Medulla oblongata (tissue), 1 donor: Measurements from ENCODE around the gene TNS1.

Source experiments
- DNase-seq: peaks from one replicate; pipeline ENCODE4 v3.0.0-alpha.2; 2015; ENCODE audit errors: extremely low spot score

Gene TNS1

DNA sequence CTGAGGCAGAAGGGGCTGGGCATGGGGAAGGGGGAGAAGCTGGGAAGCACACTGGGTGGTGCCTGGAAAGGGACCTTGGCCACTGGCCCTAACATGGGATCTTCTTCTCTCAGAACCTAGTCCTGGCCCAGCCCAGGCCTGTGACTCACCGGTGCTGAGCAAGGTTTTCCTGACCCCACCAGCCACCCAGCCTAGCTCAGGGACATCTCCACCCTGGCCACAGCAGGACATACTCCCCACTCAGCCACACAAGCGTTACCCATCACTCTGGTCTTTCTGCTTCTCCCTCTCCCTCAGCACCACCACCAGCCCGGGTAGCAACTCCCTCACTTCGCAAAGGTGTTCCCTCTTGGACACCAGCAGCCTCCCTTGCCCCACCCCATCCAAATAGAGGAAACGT is 22.8 kb downstream of the TNS1 start:
- DNase-seq: no peak

DNA sequence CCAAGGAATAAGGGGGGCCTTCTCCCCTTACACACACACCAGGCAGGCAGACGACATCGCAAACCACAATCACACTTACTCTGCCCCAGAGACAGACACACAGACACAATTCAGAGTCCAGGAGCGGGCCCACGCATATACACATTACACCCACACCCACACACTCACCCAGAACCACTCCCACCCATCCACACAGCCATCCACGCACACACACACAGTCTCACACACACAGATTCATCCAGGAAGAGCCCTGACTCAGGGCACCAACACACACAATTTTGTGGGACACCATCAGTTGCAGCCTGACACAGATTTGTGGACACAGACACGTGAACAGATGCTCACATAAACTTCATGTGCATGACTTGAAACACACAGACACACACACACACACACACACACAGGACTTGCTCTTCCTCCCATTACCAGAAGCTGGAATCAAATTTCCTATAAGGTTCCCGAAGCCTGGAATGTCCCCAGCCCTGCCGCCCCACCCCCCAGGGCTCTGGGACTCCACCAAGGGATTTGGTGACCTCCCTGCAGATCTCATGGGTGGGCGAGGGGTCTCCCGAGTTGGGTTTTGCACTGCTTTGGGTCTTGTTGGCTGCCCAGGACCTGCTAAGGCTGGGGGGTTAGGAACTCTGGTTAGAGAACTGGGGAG is 23.5 kb downstream of the TNS1 start:
- no peak for DNase-seq

DNA sequence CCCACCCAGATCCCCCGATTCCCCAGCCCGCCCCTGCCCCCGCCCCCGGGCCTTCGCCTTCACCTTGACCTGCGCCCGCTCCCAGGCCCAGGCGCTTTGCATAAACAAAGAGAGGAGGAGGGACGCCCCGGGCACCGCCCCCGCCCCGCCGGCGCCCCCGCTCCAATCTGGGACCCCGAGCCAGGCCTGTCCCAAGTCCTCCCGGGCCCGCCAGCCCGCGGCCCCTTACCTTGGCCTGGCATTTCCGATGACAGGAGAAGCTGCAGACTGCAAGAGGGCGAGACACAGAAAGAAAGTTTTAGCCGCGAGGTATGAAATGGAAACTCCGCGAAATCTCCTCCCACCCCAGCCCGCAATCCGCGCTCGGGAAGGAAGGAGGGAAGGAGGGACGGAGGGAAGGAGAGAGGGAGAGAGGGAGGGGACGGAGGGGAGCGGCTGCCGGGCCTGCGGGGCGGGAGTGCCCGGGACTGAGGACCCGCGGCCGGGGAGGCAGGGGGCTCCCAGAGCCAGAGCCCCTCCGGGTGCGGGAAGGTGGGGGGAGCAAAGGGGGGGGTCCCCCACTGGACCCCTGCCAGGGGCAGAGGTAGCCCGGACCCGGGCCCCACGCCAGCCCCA is 24.2 kb downstream of the TNS1 start:
- no peak for DNase-seq

DNA sequence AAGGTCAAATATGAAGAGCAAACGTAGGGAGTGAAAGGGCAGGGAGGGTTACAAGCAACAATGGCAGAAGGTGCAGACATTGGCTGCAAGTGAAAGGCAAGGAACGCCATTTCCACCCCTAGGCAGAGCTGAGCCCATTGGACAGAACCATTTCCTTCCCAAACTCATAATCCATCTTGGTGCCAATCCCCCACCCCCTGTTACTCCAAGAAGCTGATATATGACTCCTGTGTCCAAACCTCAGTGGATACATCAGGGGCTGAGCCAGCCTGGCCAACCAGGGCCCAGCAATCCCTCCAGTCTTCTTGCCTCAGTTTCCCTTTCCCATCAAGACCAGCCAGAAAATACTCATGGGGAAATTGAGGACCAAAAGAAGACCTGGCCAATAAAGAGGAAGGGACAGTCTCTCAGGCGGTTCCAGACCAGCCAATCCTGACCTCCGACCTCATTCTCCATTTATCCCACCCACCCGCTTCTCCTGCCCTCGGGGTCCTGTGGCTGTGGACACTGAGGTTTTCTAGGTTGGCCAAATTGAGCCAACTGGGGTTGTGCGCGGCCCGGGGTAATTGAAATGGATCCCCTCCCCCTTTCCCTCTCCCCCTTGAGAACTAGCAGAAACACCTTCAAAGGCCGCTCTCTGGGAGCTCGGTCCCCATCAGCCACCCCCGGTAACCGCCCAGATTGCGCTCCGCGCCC is 24.8 kb downstream of the TNS1 start:
- DNase-seq: no peak

DNA sequence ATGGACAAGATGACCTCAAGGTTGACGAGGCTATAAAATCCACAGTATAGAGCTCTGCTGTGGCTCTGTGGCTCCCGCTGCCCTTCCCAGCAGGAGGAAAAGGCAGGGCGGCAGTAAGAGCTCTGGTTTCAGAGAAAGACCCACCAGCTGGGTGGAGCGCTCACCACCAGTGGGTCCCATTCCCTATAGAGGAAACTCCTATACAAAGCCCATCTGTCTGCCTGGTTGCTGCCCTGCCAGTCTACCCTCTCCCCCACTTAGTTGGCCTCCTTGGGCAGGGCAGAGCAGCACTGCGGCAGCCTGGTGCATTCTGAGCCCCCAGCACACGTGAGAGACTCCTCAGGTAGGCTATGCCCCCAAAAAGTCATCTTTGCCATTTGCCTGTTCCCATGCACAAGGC is 26.5 kb downstream of the TNS1 start:
- DNase-seq: no peak

DNA sequence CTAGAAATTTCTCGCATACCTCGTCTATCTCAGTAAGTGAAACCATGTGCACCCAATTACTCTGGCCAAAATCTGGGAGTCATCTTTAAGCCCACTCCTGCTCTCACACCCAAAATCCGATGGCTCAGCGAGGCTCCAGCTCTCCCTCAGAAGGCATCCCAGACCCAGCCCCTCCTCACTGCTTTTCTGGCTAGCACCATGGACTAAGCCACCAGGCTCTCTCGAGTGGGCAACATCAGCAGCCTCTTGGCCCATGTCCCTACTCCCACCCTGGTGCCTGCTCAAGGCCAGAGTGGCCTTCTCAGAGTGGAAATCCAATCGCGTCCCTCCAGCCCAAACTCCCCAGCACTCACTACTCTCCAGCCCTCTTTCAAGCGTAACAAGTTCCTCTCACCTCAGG is 27.2 kb downstream of the TNS1 start:
- DNase-seq: no peak

DNA sequence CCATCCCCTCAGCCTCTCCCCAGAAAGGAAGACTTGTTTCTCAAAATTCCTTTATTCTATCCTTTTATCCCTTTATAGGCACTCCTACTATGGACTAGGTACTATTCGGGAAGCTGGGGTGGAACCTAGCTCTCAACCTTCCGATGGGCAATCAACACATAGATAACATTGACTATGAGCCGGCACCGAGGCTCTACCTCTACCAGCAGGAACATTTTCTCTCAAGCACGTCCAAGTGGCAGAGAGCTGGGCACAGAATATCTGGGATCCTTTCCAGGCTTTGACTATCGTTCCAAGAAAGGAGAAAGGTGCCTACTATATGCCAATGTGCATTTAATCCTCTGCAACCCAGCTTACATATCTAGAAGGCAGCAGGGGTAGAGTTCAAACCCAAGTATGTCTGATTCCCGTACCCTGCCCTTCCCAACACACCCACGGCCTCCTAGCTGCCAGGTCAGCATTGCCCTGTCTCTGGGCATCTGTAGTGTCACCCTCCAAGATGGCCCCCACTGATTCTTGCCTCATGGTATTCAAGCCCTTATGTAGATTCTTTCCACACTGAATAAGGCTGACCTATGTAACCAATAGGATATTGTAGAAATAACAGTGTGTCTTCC is 28.3 kb downstream of the TNS1 start:
- no peak for DNase-seq

DNA sequence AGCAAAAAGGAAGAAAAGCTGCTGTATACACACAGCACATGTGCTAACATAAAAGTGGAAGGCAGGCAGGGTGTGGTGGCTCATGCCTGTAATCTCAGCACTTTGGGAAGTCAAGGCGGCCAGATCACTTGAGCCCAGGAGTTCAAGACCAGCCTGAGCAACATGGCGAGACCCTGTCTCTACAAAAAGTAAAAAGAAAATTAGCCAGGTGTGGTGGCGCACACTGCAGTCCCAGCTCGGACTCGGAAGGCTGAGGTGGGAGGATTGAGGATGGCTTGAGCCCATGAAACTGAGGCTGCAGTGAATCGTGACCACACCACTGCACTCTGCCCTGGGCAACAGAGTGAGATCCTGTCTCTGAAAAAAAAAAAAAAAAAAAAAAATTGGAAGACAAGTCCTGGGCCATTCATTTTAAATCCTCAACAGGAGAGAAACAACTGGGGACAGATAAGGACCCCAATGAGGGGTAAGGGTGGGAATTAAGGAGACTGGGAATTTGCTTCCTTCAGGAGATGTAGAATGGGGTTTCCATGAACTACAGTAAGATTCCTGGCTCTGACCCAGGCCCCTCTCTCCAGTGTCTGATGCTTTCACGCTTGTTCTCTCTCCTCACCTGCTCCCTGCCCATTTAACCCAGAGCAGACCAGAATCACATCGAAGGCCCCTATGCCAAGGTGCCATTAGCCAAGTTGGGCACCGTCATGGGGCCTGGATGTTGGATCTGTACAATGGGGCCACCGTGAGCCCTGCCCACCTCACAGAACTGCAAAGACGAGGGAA is 29.6 kb downstream of the TNS1 start:
- no peak for DNase-seq

DNA sequence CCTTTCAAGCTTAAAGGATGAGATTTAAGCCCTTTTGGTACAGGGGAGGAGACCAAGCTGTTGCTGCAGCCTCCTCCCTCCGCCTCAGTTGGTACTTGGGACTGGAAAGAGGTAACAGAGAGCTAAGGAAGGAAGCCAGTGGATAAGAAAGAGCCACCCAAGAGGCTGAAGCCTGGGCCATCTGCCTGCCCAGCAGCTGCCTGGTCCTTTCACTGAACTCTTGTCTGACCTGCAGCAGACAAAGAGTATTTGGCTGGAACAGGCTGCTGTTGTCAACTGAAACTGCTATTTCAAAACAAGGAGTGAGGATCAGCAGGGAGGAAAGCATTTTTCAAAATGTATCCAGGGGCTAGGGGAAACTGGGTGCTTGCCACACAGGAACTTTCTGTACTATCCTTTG is 30.3 kb downstream of the TNS1 start:
- peak; percentile 66 for DNase-seq

DNA sequence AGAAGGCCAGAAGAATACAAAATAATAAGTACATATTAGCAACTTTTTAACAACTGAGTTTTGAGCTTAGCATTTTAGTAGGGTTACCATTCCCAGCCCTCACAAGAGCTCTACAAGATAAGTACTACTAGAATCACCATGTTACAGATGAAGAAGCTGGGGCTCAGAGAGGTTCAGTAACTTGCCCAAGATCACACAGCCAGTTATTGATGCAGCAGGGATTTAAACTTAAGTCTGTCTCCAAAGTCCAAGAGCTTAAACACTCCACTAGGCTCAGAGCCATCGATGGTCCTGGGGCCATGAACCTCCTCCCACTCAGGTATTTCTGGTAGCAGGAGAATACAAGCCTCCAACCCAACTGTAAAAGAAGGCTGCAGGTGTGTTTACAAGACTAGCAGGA is 30.8 kb downstream of the TNS1 start:
- no peak for DNase-seq

DNA sequence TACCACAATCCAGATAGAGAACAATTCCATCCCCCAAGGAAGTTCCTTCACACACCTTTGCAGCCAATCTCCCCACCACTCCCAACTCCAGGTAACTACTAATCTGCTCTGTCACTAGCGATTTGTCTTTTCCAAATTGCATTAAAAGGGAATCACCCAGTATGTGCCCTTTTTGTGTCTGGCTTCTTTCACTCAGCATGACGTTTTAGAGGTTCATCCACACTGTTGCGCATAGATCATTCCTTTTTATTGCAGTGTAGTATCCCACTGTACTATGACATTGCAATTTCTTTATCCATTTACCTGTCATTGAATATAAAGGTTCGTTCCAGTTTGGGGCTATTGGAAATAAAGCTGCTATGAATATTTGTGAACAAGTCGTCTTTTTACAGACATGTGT is 31.6 kb downstream of the TNS1 start:
- no peak for DNase-seq

DNA sequence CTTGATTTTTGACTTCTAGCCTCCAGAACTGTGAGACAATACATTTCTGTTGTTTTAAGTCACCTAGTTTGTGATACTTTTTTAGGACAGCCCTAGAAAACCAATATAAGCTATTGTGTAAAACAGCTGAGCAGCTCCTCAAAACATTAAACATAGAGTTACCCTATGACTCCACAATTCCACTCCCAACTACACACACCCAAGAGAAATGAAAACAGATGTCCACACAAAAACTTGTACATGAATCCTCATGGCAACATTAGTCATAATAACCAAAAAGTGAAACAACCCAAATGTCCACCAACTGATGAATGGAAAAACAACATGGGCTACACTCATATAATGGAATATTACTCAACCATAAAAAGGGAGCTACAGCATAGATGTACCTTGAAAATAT is 32.6 kb downstream of the TNS1 start:
- no peak for DNase-seq

DNA sequence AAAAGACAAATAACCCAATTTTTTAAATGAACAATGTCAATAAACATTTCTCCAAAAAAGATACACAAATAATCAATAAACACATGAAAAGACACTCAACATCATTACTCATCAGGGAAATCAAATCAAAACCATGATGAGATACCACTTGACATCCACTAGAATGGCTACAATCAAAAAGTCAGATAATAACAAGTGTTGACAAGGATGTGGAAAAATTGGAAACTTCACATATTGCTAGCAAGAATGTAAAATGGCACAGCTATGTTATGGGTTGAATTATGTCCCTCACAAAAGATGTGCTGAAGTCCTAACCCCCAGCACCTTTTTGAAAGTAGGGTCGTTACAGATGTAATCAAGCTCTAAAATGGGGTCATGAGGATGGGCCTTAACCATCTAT is 33.2 kb downstream of the TNS1 start:
- no peak for DNase-seq

DNA sequence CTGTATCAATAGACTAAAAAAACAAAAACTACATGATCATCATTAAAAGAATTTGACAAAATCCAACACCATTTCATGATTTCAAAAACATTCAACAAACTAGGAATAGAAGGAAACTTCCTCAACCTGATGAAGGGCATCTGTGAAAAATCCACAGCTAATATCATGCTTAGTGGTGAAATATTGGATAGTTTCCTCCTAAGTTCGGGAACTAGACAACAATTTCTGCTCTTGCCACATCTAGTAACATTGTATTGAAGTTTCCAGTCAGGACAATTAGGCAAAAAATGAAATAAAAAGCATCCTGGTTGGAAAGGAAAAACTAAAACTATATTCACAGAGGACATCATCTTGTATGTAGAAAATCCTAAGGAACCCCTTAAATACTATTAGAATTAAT is 34.8 kb downstream of the TNS1 start:
- no peak for DNase-seq

DNA sequence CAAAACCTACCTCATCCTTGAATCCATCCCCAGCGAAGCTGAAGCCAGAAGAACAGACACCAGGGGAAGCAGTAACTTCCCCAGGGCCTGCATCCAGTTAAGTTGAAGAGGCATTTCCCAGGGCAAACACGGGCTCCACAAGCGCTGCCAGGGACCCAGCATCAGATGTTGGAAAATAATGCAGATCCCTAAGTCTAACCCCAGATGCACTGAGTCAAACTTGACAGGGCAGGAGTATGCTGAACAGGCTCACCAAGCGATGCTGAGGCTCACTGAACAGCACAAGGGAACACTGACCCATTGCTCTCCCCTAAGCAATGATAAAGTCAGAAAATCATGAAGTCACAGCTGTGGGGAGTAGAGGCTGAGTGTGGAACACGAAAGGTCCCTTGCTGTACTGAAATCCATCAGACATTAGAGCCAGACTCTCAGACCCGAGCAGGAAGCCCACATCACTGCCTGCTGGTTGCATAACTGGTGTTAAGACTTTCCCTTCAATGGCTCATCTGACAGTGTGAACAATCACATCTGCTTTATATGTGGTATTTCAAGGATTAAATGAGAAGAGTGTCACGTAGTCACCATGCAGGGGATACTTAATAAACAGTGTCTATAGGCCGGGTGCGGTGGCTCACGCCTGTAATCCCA is 36.2 kb downstream of the TNS1 start:
- DNase-seq: no peak

DNA sequence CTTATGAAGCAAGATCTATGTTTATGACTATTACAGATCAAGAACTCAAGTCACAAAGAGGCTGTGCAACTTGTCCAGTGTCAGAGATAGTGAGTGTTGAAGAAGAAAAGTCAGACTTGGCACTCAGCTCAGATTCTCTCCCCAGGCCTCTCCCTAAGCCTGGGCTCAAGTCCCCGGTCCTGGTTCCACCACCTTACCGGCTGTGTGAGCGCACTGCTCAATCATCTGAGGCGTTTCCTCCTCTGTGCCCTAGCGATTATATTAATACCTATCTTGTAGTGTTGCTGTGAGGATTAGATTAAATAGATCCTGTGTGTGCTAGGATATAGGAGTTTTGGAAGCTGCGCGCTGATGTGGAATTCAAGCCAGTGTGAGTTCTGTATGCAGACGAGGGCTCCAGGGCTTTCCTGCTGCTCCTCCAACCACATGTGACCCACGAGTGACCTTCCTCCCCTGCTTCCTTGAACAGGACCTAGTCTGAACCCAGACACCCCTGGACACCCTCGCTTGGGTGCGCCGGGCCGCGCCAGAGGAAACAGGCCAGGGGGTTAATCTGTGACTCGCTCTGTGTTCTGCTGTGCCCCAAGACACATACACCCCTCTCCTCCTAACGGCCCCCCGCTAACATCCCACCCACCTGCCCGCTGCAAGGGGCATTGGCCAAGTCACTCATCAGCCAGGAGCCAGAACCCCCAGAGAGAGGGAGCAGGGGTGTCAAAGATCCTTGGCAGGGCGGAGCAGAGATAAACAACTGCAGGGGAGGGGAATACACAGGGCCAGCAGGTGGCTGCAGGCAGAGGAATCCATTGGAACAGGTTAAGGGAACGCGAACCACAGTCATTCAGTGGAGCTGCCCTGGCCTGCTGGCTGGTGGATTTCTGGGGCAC is 38.3 kb downstream of the TNS1 start:
- DNase-seq: no peak

DNA sequence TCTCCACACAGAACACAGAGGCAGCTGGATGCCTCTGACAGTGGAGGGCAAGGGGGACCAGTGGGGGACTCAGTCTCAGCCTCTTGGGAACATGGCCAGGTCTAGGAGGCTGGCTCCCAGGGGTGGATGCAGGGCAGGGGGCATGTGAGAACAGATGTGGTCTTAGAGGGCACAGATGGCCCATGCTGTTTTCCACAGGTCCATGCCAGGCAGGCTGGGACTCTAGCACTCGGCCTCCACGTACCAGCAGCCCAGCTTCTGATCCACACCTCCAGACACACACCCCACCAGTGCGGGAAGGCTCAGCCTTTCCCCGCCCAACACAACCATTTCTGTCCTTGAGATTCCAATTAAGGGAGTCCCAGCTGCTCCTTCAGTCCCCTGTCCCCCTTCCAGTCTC is 42.4 kb downstream of the TNS1 start:
- no peak for DNase-seq

DNA sequence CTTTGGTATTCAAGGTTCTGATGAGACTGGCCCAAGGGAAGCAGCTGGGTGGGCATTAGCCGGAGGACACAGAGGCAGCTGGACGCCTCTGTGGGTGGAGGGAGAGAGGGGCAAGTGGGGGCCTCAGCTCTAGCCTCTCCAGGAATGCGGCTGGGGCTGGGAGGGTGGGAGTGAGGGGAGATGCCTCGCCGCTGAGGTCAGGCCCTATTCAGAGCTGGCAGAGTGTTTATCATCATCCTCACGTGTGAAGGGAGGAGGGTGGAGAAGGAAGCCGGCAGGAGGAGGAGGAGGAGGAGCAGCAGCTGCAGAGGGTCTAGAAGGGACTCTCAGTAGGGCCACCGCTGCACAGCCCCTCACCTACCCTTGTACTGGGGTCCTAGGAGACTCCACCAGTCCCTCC is 43.1 kb downstream of the TNS1 start:
- DNase-seq: no peak

DNA sequence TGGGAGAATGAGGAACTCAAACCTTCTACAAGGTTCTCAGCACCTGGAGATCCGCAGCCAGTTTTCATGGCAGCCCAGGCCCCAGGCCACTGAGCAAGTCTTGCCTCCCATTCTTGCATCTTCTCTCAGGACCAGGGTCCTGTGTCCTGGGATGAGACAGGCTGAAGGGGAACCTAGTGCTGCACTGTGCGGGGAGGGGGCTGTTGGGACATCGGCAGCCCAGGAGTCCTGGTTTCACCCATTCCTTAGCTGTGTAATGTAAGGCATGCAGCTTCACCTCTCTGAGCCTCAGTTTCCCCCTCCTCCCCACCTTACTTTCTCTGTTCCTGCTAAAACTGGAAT is 43.9 kb downstream of the TNS1 start:
- DNase-seq: no peak

DNA sequence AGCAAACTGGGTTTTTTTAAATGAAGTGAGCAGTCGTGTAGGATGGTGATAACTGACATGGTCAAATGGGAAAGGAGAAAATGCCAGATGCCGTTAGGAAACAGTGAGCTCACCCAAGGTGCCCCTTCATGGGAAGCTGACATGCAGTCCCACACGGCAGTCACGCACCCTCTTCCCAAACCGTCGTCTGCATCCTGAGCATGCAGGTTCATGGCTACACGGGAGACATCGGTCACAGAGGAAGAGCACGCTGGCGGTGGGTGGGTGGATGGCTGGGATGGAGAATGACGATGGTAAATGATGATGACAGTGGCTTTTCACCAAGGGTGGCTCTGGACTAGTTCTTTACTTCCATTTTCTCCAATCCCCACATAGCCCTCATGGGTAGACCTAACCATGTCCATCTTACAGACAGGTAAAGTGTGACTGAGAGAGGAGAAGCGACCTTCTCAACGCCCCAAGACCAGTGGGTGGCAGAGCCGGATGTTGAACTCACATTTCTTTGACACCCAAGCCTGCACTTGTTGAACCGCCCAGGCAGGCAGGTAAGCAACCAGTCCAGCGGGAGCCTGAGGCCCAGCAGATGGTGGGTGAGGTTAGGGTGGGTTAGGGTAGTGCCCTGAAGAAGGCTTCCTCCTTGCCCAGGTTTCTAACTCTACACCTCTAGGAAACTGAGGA is 44.5 kb downstream of the TNS1 start:
- no peak for DNase-seq
